NCI-H1436 (cell line): ENCODE data around the gene APC2.
A peak's percentile ranks its signal among the peaks of the same experiment; 100 is the strongest.
"Not testable (repeated sequence)": the region's sequence is repeated elsewhere in the genome, so short reads cannot be mapped to it uniquely, and the experiment has no call there.

ENCODE experiments used
- DNase-seq: peaks from one replicate; lab custom pipeline; 2025; lab: John Stamatoyannopoulos, UW

The APC2 gene

GRCh38 chr19:1495799-1496713, 46.1 kb downstream of the APC2 start:
- DNase-seq = no peak

DNA sequence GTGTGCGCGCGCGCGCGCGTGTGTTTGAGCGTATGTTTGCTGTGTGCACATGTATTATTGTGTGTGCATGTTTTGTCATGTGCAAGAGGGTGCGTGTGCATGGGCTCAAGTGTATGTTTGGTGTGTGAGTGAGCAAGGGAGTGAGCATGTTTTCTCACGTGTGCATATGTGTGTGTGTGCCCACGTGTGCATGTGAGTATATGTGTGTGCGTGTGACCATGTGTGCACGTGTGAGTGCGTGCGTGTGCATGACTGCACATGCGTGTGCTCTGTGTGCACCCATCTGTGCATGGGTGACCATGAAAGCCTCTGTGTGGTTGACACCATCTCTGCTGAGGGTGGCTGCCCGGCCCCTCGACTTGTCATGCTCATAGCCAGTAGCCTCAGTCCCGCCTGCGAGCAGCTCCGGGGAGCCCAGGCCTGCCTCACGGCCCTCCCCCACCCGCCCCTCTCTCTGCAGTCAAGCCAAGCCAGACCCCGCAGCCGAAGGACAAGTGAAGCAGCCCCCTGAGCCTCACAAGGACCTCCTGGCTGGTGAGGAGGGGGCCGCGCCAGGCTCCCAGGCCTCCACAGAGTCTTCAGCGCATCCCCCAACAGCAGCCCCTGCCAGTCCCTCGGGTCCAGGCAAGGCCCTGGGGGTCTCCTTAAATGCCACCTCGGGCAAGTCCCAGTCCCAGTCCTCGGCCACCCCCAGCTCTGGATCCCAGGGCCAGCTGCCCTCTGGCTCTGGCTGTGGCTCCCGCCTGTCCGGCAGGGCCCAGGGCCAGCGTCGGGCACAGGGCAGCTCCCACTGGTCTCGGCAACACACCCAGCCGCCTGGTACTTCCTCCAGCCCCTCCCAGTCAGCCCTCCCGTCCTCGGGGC, 47.0 kb downstream of the APC2 start:
- no peak for DNase-seq

GRCh38 chr19:1497578-1498235, 47.8 kb downstream of the APC2 start:
- DNase-seq = no peak

DNA sequence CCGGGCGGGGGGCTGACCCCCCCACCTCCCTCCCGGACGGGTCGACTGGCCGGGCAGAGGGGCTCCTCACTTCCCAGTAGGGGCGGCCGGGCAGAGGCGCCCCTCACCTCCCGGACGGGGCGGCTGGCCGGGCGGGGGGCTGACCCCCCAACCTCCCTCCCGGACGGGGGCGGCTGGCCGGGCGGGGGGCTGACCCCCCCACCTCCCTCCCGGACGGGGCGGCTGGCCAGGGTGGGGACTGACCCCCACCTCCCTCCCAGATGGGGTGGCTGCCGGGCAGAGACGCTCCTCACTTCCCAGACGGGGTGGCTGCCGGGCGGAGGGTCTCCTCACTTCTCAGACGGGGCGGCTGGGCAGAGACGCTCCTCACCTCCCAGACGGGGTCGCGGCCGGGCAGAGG, 49.3 kb downstream of the APC2 start:
- DNase-seq = not testable (repeated sequence)

- no peak for DNase-seq
Measured at GRCh38 chr19:1501200-1501595, 51.3 kb downstream of the APC2 start.

- no peak for DNase-seq
Measured at GRCh38 chr19:1502433-1503088, 52.6 kb downstream of the APC2 start.

DNA sequence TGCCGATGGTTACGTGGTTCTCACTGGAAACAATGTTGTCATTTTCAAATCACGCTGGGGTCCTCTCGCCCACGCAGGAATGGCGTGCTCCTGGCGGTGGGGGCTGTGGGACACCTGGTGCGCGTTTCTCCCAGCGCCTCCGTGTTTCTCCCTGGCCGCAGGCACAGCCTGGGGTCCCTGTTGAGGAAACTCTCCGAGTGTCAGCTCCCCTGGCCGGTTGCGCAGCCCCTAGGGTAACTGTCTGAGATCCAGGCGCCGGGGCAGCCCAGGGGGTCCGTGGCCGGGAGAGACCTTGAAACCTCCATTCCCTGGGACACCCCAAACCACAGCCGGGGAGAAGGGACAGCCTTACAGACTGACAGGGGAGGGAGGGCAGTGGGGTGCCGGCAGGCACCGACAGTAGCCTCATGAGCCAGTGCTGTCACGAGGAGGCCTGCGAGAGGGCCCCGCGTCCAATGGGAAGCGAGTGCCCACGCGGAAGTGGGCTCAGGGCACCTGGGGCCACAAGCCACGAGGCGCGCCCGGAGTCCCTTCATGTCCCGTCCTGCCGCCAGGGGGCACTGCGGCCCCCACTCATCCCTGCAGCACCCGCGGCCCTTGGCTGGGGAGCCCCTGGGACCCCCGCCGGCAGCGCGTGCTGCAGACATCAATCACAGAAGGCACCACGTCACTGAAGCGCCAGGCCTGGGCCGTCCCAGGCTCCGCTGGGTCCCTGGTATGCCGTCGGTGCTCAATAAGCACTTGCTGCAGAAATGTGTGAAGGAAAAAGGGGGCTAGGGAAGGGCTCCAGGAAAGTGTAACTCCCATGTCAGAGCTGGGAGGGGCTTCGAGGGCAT, 53.4 kb downstream of the APC2 start:
- DNase-seq = peak; percentile 52

DNA sequence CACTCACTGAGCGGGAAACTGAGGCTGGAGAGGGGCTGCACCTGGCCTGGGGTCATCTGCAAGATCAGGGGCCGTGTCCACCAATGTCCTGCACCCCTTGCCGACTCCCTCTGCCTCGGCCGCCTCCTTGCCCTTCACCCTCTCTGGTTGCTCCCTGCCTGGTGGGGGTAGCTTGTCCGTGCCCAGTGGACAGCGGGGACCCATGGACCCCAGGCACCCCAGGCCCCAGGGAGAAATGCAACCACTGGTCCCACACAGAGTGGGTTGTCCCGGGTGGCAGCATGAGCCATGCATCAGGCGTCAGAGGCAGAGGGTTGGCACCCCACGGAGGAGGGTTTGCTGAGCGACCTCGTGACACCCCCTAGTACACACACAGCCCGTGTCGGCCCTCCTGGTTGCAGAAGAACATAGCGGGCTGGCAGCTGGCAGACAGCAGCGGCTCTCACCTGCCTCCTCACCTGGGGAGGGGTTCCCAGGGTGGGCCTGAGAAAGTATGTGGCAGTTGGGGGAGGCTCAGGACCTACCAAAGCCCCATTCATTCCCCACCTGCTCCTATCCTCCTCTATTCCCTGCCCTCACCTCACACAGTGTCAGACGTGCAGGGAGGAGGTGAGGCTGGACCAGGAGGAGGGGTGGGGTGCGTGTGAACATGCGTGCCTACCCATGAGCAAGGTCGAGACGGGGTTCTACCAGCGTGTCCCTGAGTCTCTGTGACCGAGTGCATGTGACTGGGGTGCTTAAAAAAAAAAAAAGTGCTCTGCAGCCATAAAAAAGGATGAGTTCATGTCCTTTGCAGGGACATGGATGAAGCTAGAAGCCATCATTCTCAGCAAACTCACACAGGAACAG, 54.2 kb downstream of the APC2 start:
- no peak for DNase-seq

DNA sequence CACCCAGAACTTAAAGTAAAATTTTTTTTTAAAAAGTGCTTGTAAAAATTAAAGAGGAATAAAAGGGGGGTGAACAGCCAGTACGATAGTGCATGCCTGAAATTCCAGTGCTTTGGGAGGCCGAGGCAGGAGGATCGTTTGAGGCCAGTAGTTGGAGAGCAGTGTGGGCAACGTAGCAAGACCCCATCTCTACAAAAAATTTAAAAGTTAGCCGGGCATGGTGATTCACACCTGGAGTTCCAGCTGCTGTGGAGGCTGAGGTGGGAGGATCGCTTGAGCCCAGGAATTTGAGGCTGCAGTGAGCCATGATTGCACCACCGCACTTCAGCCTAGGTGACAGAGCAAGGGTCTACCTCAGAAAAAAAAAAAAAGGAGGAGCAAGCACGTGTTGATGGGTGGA, 55.1 kb downstream of the APC2 start:
- DNase-seq = no peak

- no peak for DNase-seq
Measured at GRCh38 chr19:1505991-1506881, 56.3 kb downstream of the APC2 start.

DNA sequence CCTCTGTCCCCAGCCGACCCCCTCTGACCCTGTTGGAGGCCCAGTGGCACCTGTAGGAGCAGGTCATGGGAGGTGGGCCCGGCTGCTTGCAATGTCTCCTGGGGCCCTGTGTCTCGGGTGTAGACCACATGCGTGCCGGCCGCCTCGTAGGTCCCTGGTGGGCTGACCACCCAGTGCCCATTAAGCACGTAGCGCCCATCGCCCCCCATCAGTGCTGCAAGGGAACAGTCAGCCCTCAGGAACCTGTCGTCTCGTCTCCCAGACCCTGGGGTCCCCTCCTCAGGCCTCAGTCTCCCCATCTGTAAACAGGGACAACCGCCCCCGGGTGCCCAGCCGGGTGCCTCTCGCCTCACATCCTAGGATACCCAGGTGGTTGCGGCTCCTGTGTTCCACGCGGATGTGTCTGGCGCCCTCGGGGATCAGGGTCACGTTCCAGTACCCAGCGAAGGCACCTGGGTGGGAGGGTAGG, 57.3 kb downstream of the APC2 start:
- DNase-seq = no peak

- DNase-seq = peak; percentile 93
Measured at GRCh38 chr19:1507763-1508506, 58.0 kb downstream of the APC2 start.

DNA sequence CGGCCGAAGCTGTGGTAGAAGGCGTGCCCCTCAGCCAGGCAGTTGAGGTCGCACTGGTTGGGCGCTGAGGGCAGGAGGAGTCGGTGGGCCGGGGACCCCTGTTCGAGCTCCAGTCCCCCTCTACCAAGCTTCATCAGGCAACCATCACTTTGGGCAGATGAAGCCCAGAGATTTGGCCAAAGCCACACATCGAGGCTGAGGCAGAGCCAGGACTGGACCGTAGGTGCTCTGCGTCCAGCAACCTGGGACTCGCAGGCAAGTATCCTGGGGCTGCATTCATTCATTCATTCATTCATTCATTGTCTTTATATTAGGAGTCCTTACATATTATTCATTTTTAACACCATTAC, 58.6 kb downstream of the APC2 start:
- DNase-seq = no peak

- DNase-seq = no peak
Measured at GRCh38 chr19:1509602-1510441, 59.9 kb downstream of the APC2 start.

DNA sequence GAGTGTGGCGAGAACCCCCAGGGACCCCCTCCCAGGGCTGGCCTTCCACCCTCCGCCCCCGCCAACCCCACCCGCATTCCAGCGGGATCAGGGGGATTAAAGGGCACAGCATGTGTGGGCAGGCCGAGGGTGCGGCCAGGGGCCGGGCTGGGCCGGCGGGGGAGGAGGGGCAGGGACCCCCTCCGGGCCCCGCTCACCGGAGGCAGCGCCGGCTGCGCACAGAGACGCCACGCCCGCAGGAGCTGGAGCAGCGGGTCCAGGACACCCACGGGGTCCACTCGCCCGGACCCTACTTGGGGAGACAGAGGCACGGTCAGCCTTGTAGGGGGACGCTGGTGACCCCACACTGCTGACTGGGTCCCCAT, 60.5 kb downstream of the APC2 start:
- no peak for DNase-seq

DNA sequence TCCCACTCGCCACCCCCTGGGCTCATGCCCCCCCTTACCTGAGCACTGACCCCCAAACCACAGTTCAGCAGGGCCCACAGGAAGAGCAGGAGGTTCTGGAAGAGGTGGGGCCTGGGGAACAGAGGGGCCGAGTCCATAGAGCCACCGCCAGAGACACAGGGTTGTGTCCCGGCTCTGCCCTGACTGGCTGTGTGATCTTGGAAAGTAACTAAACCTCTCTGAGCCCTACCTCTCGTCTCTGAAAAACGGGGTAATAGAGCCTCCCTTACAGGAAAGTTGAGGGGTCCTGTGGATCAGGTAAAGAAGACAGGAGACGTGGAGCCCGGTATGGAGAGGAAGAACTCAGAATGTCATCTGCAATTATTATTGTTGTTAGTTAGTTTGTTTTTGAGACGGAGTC, 60.9 kb downstream of the APC2 start:
- DNase-seq = no peak
